RWPE2 (cell line): ENCODE data around the gene HECTD4.

Experiments
- ATAC-seq: fragments of 200-7000 bp; cut with Tn5 transposase; 3 replicates; pipeline ENCODE4 v1.9.1; 2021; ENCODE audit warnings: low read depth
- DNase-seq: peaks from one replicate; pipeline ENCODE4 v3.0.0-alpha.2; 2020; ENCODE audit warnings: low spot score
- H3K27ac ChIP-seq: fragments of 450-650 bp; 2 replicates; pipeline ENCODE4 v1.5.1; 2017; ENCODE audit warnings: mild to moderate bottlenecking; ENCODE audit not compliant: poor library complexity, severe bottlenecking
- H3K27me3 ChIP-seq: fragments of 250-450 bp; sonication (Bioruptor Pico); 2 replicates; pipeline ENCODE4 v1.5.1; 2021; ENCODE audit warnings: mild to moderate bottlenecking, moderate library complexity; ENCODE audit not compliant: insufficient read depth, poor library complexity, severe bottlenecking
- H3K36me3 ChIP-seq: fragments of 250-450 bp; sonication (Bioruptor Pico); 2 replicates; pipeline ENCODE4 v1.5.1; 2020; ENCODE audit warnings: low read depth, mild to moderate bottlenecking, moderate library complexity
- H3K4me1 ChIP-seq: fragments of 250-450 bp; sonication (Bioruptor Pico); 2 replicates; pipeline ENCODE4 v1.5.1; 2021; ENCODE audit warnings: mild to moderate bottlenecking, moderate library complexity; ENCODE audit not compliant: insufficient read depth, poor library complexity, severe bottlenecking
- H3K4me3 ChIP-seq: fragments of 250-450 bp; sonication (Bioruptor Pico); 2 replicates; pipeline ENCODE4 v1.5.1; 2021; ENCODE audit warnings: mild to moderate bottlenecking, moderate library complexity; ENCODE audit not compliant: severe bottlenecking
- H3K9me3 ChIP-seq: fragments of 250-450 bp; sonication (Bioruptor Pico); 2 replicates; pipeline ENCODE4 v1.5.1; 2021; ENCODE audit warnings: mild to moderate bottlenecking, moderate library complexity; ENCODE audit not compliant: severe bottlenecking
- CTCF ChIP-seq: fragments of 450-650 bp; IDR thresholded peaks from one replicate; pipeline ENCODE4 v1.5.1; 2017; ENCODE audit warnings: mild to moderate bottlenecking, moderate library complexity; ENCODE audit not compliant: poor library complexity, severe bottlenecking

The HECTD4 gene

GRCh38 chr12:112314981-112315380 is 67.2 kb downstream of the HECTD4 start:
- H3K9me3 ChIP-seq: no peaks in the 10 kb centered on the region
- no peak for ATAC-seq
- H3K27me3 ChIP-seq: no peaks in the 10 kb centered on the region
- no peak overlapping the region for H3K27ac ChIP-seq
- no peak for TF ChIP-seq CTCF
- H3K36me3 ChIP-seq: peaks cover 15% of the 10 kb centered on the region; the same call in 1 of the 2 replicates
- no peak overlapping the region for H3K4me3 ChIP-seq
- no peaks in the 10 kb centered on the region for H3K4me1 ChIP-seq
- DNase-seq: no peak

GRCh38 chr12:112309797-112310196 is 72.4 kb downstream of the HECTD4 start:
- TF ChIP-seq CTCF: no peak

GRCh38 chr12:112308652-112309051 is 73.6 kb downstream of the HECTD4 start:
- ATAC-seq (no peak), DNase-seq (no peak)
- Histone ChIP-seq H3K4me1 (no peaks in the 10 kb centered on the region), H3K27me3 (no peaks in the 10 kb centered on the region), H3K27ac (no peak overlapping the region), H3K4me3 (no peak overlapping the region), H3K36me3 (peaks cover 27% of the 10 kb centered on the region), H3K9me3 (no peaks in the 10 kb centered on the region)
- no peak for TF ChIP-seq CTCF

More at GRCh38 chr12:112309797-112310196, 72.4 kb downstream of the HECTD4 start:
- H3K4me1 ChIP-seq: no peaks in the 10 kb centered on the region
- H3K27ac ChIP-seq: no peak overlapping the region
- no peaks in the 10 kb centered on the region for H3K27me3 ChIP-seq
- H3K9me3 ChIP-seq: no peaks in the 10 kb centered on the region
- DNase-seq (no peak), ATAC-seq (no peak)
- peaks cover 36% of the 10 kb centered on the region for H3K36me3 ChIP-seq
- H3K4me3 ChIP-seq: no peak overlapping the region

- no peak for DNase-seq
- Histone ChIP-seq H3K4me1 (peaks cover 4% of the 10 kb centered on the region), H3K27ac (no peak overlapping the region), H3K4me3 (no peak overlapping the region), H3K27me3 (no peaks in the 10 kb centered on the region), H3K9me3 (no peaks in the 10 kb centered on the region), H3K36me3 (peaks cover 27% of the 10 kb centered on the region)
- no peak for TF ChIP-seq CTCF
- ATAC-seq: no peak
Measured at GRCh38 chr12:112308161-112308560, 74.1 kb downstream of the HECTD4 start.

GRCh38 chr12:112307317-112308011 is 74.8 kb downstream of the HECTD4 start:
- peaks cover 6% of the 10 kb centered on the region for H3K4me1 ChIP-seq
- no peak for TF ChIP-seq CTCF
- H3K36me3 ChIP-seq: peaks cover 21% of the 10 kb centered on the region
- H3K4me3 ChIP-seq: no peak overlapping the region
- H3K27ac ChIP-seq: no peak overlapping the region
- H3K27me3 ChIP-seq: no peaks in the 10 kb centered on the region
- ATAC-seq (no peak), DNase-seq (no peak)
- no peaks in the 10 kb centered on the region for H3K9me3 ChIP-seq
